H1 (cell line): ENCODE data around the gene TUBA8. TPM values are rescaled to one million over a fixed set of nuclear protein-coding genes. Genes with fewer than 3 reads are reported as not detected.

ENCODE experiments used
- ATF2 ChIP-seq: IDR thresholded peaks from 2 replicates; pipeline ENCODE4 v1.6.1; 2012; ENCODE audit warnings: low read length, inconsistent platforms
- E2F6 ChIP-seq: IDR thresholded peaks from 2 replicates; pipeline ENCODE4 v1.6.1; 2012; ENCODE audit warnings: inconsistent platforms
- JUN ChIP-seq: IDR thresholded peaks from 2 replicates; pipeline ENCODE4 v1.6.1; 2011; ENCODE audit warnings: low read depth, mild to moderate bottlenecking, improper control_type of control experiment, low read length
- RAD21 ChIP-seq, 2 experiments: IDR thresholded peaks in 1 of 2; conservative IDR thresholded peaks in 1 of 2; 2 replicates each; pipeline ENCODE4 v1.6.1; 2011; ENCODE audit warnings: low read depth in 2 of 2, low read length in 2 of 2, improper control_type of control experiment in 1 of 2, inconsistent platforms in 1 of 2, mild to moderate bottlenecking in 1 of 2, moderate library complexity in 1 of 2
- RXRA ChIP-seq: IDR thresholded peaks from 2 replicates; pipeline ENCODE4 v1.6.1; 2011; ENCODE audit warnings: low read depth, mild to moderate bottlenecking, low read length, moderate library complexity; ENCODE audit not compliant: insufficient read depth
- SUZ12 ChIP-seq: fragments of 200-600 bp; sonication (generic); IDR thresholded peaks from 2 replicates; pipeline ENCODE4 v1.6.1; 2012; ENCODE audit warnings: mild to moderate bottlenecking, inconsistent platforms, low read length, moderate library complexity, mixed read lengths
- polyA plus RNA-seq, 7 experiments: library from polyadenylated mRNA; depleted of rRNA in 3 of 7; stranded (reverse) in 5 of 7; unstranded in 2 of 7; fragments of >200 nt in 5 of 7; fragments of 200-250 nt in 2 of 7; gene quantifications; 1 replicate in 5 of 7; 2 replicates in 1 of 7; 4 replicates in 1 of 7; pipeline versions ENCODE4 v1.2.1 to v1.2.3, GENCODE V29; 2011 to 2013; ENCODE audit warnings: missing spikeins in 2 of 7, mixed read lengths in 2 of 7
- total RNA-seq: library from RNA; stranded (reverse); fragmentation: NEBNext Ultra II Directional; extraction: Animal tissue kit (Norgen Biotek cat#: 25700); gene quantifications from 2 replicates; pipeline ENCODE4 v1.2.1, GENCODE V29; 2021

Gene TUBA8
- total and polyA plus RNA-seq, 2 of the 8 experiments (the other 6 are each of a cell fraction or from before 2014, with no cell fraction given) = 1.0 to 4.0 TPM

- TF ChIP-seq E2F6 (no peak), JUN (no peak), ATF2 (no peak), RXRA (no peak), SUZ12 (no peak), RAD21 (IDR thresholded peaks at IDR 0.05 in 1 of 2, conservative IDR thresholded peaks at IDR 0.05 in 1 of 2; ENCODE audit: low read depth in 2 of 2, low read length in 2 of 2) (no peak)
- TF ChIP-seq, all 59 proteins: peak for 0
These were observed 6.0 kb downstream of the TUBA8 start (continued) for GRCh38 chr22:18116634-18117033.
